AG10803 (cell line): ENCODE measurements around the gene MFSD6L.

Experiments
- DNase-seq: peaks from one replicate; pipeline ENCODE4 v3.0.0; 2010; ENCODE audit warnings: low read depth
- H3K4me3 ChIP-seq: 2 replicates; pipeline ENCODE4 v1.5.1; 2011; ENCODE audit warnings: mild to moderate bottlenecking, low read length, control low read depth
- CTCF ChIP-seq: conservative IDR thresholded peaks from 2 replicates; pipeline ENCODE4 v1.5.1; 2011; ENCODE audit warnings: mild to moderate bottlenecking, low read length, control low read depth, inconsistent platforms

The MFSD6L gene

GRCh38 chr17:8832711-8833352, 33.7 kb upstream of the MFSD6L start:
- no peak for DNase-seq
- H3K4me3 ChIP-seq: no peak overlapping the region
- TF ChIP-seq CTCF: peak; percentile 19

DNA sequence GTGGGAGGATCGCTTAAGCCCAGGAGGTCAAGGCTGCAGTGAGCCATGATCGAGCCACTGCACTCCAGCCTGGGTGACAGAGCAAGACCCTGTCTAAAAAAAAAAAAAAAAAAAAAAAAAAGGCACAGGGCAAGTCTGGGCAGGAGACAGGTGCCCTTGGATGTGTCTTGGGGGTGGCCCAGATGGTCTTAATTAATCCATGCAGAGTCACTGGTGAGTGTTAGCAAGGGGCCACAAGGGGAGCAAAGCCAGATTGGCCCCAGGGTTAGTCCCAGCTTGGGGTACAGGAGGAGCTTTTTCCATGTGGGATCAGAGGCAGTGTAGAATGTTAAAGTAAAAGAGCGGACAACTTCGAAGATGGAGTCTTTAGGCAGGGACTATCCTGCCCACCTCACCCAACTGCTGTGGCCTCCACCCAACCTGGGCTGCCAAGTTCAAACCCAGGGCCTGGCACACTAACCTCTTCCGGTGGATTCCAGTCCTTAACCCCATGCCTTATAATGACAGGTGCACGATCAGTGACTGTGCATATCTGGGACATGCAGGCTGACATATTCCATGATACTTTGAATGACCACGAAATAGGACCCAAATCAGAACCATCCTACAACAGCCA, 32.2 kb upstream of the MFSD6L start:
- no peak overlapping the region for H3K4me3 ChIP-seq
- TF ChIP-seq CTCF: no peak
- no peak for DNase-seq

- H3K4me3 ChIP-seq: no peak overlapping the region
- DNase-seq: no peak
- TF ChIP-seq CTCF: no peak
Observed at GRCh38 chr17:8830141-8830540, 31.0 kb upstream of the MFSD6L start.

DNA sequence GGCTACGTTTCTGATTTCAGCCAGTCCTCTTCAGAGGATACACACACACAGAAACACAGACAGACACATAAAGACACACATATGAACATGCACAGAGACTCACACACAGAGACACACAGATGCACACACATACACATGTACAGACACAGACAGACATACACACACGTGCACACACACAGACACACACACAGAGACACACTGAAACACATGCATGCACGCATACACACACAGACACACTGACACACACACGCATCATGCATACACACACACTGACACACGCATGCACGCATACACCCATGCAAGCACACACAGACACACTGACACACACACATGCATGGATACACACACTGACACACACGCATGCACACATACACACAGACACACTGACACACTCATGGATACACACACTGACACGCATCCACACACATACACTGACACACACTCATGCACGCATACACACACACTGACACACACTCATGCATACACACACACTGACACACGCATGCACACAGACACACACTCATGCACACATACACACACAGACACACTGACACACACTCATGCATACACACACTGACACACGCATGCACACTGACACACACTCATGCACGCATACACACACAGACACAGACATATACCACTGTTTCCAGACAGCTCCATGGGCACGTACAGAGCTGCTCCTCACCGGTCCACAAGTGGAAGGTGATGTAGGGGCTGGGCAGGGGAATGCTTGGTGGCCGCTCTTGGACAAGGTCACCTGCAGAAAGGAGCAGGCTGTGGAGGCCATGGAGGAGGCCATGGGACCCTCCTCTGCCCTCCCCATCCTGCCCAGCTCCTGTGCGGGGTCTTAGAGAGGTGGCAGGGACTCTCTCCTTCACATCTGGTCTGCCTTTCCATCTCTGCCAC, 30.1 kb upstream of the MFSD6L start:
- no peak overlapping the region for H3K4me3 ChIP-seq
- DNase-seq: no peak
- no peak for TF ChIP-seq CTCF

- H3K4me3 ChIP-seq: no peak overlapping the region
- no peak for TF ChIP-seq CTCF
- no peak for DNase-seq
Observed at GRCh38 chr17:8828517-8828875, 29.3 kb upstream of the MFSD6L start.

DNA sequence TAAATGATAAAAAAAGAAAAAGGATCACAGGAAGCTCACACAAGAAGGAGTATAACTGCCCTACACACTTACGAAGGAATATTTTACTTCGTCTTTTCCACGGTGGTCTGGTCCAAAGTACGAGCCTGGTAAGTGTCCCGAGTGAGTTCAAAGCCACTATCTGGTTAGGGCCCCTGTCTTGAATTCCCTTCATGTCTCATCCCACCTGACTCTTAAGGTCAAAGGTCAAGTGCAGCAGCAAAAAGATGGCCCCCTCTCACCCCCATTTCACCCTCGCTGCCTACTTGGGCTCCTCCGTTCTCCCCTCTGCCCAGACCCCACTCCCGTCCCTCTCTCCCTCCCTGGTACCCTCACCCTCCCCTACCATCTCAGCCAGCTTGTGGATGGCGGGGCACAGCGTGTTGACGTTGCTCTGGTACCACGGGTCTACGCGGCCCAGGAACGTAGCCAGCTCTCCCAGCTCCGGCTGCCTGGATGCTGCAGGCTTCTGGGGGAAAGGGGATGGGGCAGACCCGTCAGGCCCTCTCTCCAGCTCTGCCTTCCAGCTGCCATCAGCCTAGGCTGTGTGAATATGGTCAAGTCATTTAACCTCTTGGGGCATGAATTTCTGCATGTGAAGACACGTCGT, 27.8 kb upstream of the MFSD6L start:
- no peak overlapping the region for H3K4me3 ChIP-seq
- no peak for DNase-seq
- no peak for TF ChIP-seq CTCF
